KOPT-K1 (cell line): ENCODE measurements around the gene FAF1.

ENCODE experiments used
- H3K27ac ChIP-seq: fragments of 200-600 bp; sonication (generic); 2 replicates; pipeline ENCODE4 v1.5.1; 2016; ENCODE audit warnings: antibody characterized with exemption, mild to moderate bottlenecking, low read depth, low read length; ENCODE audit not compliant: poor library complexity, severe bottlenecking
- H3K36me3 ChIP-seq: fragments of 200-600 bp; sonication (generic); 2 replicates; pipeline ENCODE4 v1.5.1; 2017; ENCODE audit warnings: antibody characterized with exemption, mild to moderate bottlenecking, low read length, moderate library complexity; ENCODE audit not compliant: insufficient read depth
- H3K9me3 ChIP-seq: fragments of 200-600 bp; sonication (generic); 2 replicates; pipeline ENCODE4 v1.5.1; 2017; ENCODE audit warnings: antibody characterized with exemption, low read length, mild to moderate bottlenecking; ENCODE audit not compliant: insufficient read depth, poor library complexity, severe bottlenecking

Gene FAF1

GRCh38 chr1:50697440-50698421 lies 262.3 kb downstream of the FAF1 start:
- Histone ChIP-seq H3K36me3 (no peaks in the 10 kb centered on the region), H3K9me3 (no peaks in the 10 kb centered on the region), H3K27ac (no peak overlapping the region)

- Histone ChIP-seq H3K36me3 (peaks cover 7% of the 10 kb centered on the region), H3K9me3 (no peaks in the 10 kb centered on the region), H3K27ac (no peak overlapping the region)
These were observed 266.2 kb downstream of the FAF1 start for GRCh38 chr1:50693829-50694228.

GRCh38 chr1:50684185-50684584 lies 275.9 kb downstream of the FAF1 start:
- H3K9me3 ChIP-seq, result no peaks in the 10 kb centered on the region
- H3K27ac ChIP-seq, result no peak overlapping the region
- H3K36me3 ChIP-seq, result peaks cover 18% of the 10 kb centered on the region; the same call in 1 of the 2 replicates

GRCh38 chr1:50681931-50682330 lies 278.1 kb downstream of the FAF1 start:
- H3K36me3 ChIP-seq, result peaks cover 13% of the 10 kb centered on the region; the same call in 1 of the 2 replicates
- H3K9me3 ChIP-seq, result no peaks in the 10 kb centered on the region
- no peak overlapping the region for H3K27ac ChIP-seq

GRCh38 chr1:50667710-50668356 lies 292.2 kb downstream of the FAF1 start:
- Histone ChIP-seq H3K27ac (no peak overlapping the region), H3K9me3 (no peaks in the 10 kb centered on the region), H3K36me3 (peaks cover 12% of the 10 kb centered on the region; the same call in 1 of the 2 replicates)

GRCh38 chr1:50667272-50667671 lies 292.8 kb downstream of the FAF1 start:
- Histone ChIP-seq H3K36me3 (peaks cover 6% of the 10 kb centered on the region; the same call in 1 of the 2 replicates), H3K9me3 (no peaks in the 10 kb centered on the region), H3K27ac (no peak overlapping the region)

- peaks cover 4% of the 10 kb centered on the region; the same call in 1 of the 2 replicates for H3K36me3 ChIP-seq
- H3K27ac ChIP-seq, result no peak overlapping the region
- no peaks in the 10 kb centered on the region for H3K9me3 ChIP-seq
These were observed 293.2 kb downstream of the FAF1 start for GRCh38 chr1:50666849-50667248.

- Histone ChIP-seq H3K27ac (no peak overlapping the region), H3K9me3 (no peaks in the 10 kb centered on the region), H3K36me3 (no peaks in the 10 kb centered on the region)
These were observed 294.7 kb downstream of the FAF1 start for GRCh38 chr1:50665413-50665812.

GRCh38 chr1:50661626-50662025 lies 298.4 kb downstream of the FAF1 start:
- Histone ChIP-seq H3K36me3 (no peaks in the 10 kb centered on the region), H3K27ac (no peak overlapping the region), H3K9me3 (no peaks in the 10 kb centered on the region)

GRCh38 chr1:50659107-50659662 lies 300.9 kb downstream of the FAF1 start:
- peaks cover 10% of the 10 kb centered on the region; the same call in 1 of the 2 replicates for H3K36me3 ChIP-seq
- no peak overlapping the region for H3K27ac ChIP-seq
- H3K9me3 ChIP-seq, result no peaks in the 10 kb centered on the region

GRCh38 chr1:50658459-50659076 lies 301.5 kb downstream of the FAF1 start:
- Histone ChIP-seq H3K27ac (no peak overlapping the region), H3K9me3 (no peaks in the 10 kb centered on the region), H3K36me3 (peaks cover 10% of the 10 kb centered on the region; the same call in 1 of the 2 replicates)

- peak overlapping the region; percentile 38 for H3K27ac ChIP-seq
- peaks cover 10% of the 10 kb centered on the region; the same call in 1 of the 2 replicates for H3K36me3 ChIP-seq
- no peaks in the 10 kb centered on the region for H3K9me3 ChIP-seq
These were observed 303.1 kb downstream of the FAF1 start for GRCh38 chr1:50656931-50657330.

- H3K36me3 ChIP-seq, result peaks cover 10% of the 10 kb centered on the region; the same call in 1 of the 2 replicates
These were observed 308.4 kb downstream of the FAF1 start for GRCh38 chr1:50651476-50652263.

GRCh38 chr1:50646526-50646925 lies 313.5 kb downstream of the FAF1 start:
- Histone ChIP-seq H3K9me3 (no peaks in the 10 kb centered on the region), H3K36me3 (peaks cover 26% of the 10 kb centered on the region; the same call in 1 of the 2 replicates), H3K27ac (no peak overlapping the region)

More at GRCh38 chr1:50651476-50652263, 308.4 kb downstream of the FAF1 start:
- H3K27ac ChIP-seq, result no peak overlapping the region
- no peaks in the 10 kb centered on the region for H3K9me3 ChIP-seq
